AG04450 (cell line): ENCODE results near the gene HACD3. TPM values are rescaled to one million over a fixed set of nuclear protein-coding genes. Genes with fewer than 3 reads are reported as not detected.
"Not testable (repeated sequence)": the region's sequence is repeated elsewhere in the genome, so short reads cannot be mapped to it uniquely, and the experiment has no call there.

Source experiments
- CTCF ChIA-PET: fragments of 300-600, 350-600 bp; formaldehyde crosslinking; extraction: SDS; loops from one replicate; lab custom pipeline; 2022; ENCODE audit warnings: antibody characterized with exemption, inconsistent platforms; lab: Charles Lee
- POLR2A ChIA-PET: fragments of 350-600 bp; formaldehyde crosslinking; extraction: SDS; loops from one replicate; lab custom pipeline; 2021; ENCODE audit warnings: antibody characterized with exemption, inconsistent platforms; lab: Yijun Ruan, JAX
- DNase-seq: peaks from one replicate; pipeline ENCODE4 v3.0.0-alpha.2; 2011; ENCODE audit warnings: low read depth, low spot score
- H3K27ac ChIP-seq: one replicate; pipeline ENCODE4 v1.5.1; 2012; ENCODE audit warnings: low read depth, low read length, control low read depth
- H3K27me3 ChIP-seq: one replicate; pipeline ENCODE4 v1.6.0; 2012; ENCODE audit warnings: low read length; ENCODE audit not compliant: control insufficient read depth, insufficient read depth
- H3K4me3 ChIP-seq: 2 replicates; pipeline ENCODE4 v1.5.1; 2011; ENCODE audit warnings: mild to moderate bottlenecking, low read depth, low read length, control low read depth
- H3K9me3 ChIP-seq: 2 replicates; pipeline ENCODE4 v1.5.1; 2012; ENCODE audit warnings: low read length; ENCODE audit not compliant: control insufficient read depth, insufficient read depth
- CTCF ChIP-seq: IDR thresholded peaks from 2 replicates; pipeline ENCODE4 v1.5.1; 2011; ENCODE audit warnings: low read depth, low read length, control low read depth, inconsistent platforms
- polyA plus RNA-seq: library from polyadenylated mRNA; depleted of rRNA; stranded (reverse); fragments of >200 nt; gene quantifications from 2 replicates; pipeline ENCODE4 v1.2.3, GENCODE V29; 2011

HACD3 gene
- polyA plus RNA-seq, 1 experiment = 130 TPM

- Histone ChIP-seq H3K27ac (no peak overlapping the region), H3K4me3 (no peak overlapping the region), H3K9me3 (no peaks in the 10 kb centered on the region), H3K27me3 (no peaks in the 10 kb centered on the region)
- ChIA-PET POLR2A (no interaction called here), CTCF (interaction anchor here (1.1 kb wide), 1 partner anchor 25 kb away, joined by 3 read pairs; no protein-coding TSS in a partner anchor)
- no peak for TF ChIP-seq CTCF
- no peak for DNase-seq
These were observed 82.9 kb downstream of the HACD3 start for GRCh38 chr15:65612949-65613744.

DNA sequence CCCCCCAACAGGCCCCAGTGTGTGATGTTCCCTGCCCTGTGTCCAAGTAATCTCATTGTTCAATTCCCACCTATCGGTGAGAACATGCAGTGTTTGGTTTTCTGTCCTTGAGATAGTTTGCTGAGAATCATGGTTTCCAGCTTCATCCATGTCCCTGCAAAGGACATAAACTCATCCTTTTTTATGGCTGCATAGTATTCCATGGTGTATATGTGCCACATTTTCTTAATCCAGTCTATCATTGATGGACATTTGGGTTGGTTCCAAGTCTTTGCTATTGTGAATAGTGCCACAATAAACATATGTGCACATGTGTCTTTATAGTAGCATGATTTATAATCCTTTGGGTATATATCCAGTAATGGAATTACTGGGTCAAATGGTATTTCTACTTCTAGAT is 85.6 kb downstream of the HACD3 start:
- DNase-seq, CTCF ChIA-PET, H3K27ac ChIP-seq, POLR2A ChIA-PET, H3K4me3 ChIP-seq, H3K9me3 ChIP-seq, H3K27me3 ChIP-seq: not testable (repeated sequence)

GRCh38 chr15:65618560-65619109 is 88.4 kb downstream of the HACD3 start:
- CTCF ChIA-PET = interaction anchor here (1.5 kb wide), 1 partner anchor 8 kb away, joined by 5 read pairs; the partner anchor contains the start of gene INTS14
- TF ChIP-seq CTCF = no peak

DNA sequence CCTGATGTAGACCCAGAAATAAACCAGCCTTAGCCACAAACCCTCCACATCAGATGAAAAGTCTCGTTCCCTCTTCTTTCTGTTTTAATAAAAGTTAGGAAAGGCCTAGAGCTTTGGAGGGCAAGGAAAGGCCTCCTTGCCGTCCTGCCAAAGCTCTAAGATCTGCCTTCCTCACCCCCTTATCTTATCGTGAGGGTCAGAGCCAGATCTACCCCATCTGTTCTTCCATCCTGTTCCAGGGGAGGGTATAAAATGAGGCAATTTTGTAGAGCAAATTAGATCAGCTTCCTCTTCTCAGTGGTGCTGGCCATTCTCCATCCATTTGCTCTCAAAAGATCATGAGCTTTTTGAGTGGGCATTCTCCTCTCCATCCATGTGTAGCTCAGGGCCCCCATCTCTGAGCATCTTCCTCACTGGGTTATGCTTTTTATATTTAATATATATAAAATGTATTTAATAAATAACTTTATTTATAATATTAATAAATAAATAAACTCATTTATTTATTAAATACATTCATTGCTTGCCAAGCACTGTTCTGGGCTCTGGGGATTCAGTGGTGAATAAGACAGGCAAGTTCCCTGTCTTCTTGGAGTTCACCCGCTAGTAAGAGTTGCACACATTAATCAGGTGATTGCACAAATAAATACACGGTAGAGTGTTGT is 89.5 kb downstream of the HACD3 start:
- DNase-seq = no peak
- H3K27ac ChIP-seq = no peak overlapping the region
- H3K4me3 ChIP-seq = no peak overlapping the region
- no peak for TF ChIP-seq CTCF
- ChIA-PET POLR2A (interaction anchor here (0.7 to 1.3 kb wide), 2 partner anchors 9 to 172 kb away, joined by 3 to 5 read pairs; partner anchors contain the start of gene INTS14), CTCF (interaction anchor here (1.1 to 1.5 kb wide), 2 partner anchors 9 to 19 kb away, joined by 3 to 5 read pairs; partner anchors contain the start of gene INTS14)
- no peaks in the 10 kb centered on the region for H3K27me3 ChIP-seq
- H3K9me3 ChIP-seq = no peaks in the 10 kb centered on the region

More at GRCh38 chr15:65618560-65619109, 88.4 kb downstream of the HACD3 start:
- POLR2A ChIA-PET = interaction anchor here (1.3 kb wide), 1 partner anchor 8 kb away, joined by 5 read pairs; the partner anchor contains the start of gene INTS14
- Histone ChIP-seq H3K27me3 (no peaks in the 10 kb centered on the region), H3K27ac (no peak overlapping the region), H3K4me3 (no peak overlapping the region), H3K9me3 (no peaks in the 10 kb centered on the region)
- no peak for DNase-seq

DNA sequence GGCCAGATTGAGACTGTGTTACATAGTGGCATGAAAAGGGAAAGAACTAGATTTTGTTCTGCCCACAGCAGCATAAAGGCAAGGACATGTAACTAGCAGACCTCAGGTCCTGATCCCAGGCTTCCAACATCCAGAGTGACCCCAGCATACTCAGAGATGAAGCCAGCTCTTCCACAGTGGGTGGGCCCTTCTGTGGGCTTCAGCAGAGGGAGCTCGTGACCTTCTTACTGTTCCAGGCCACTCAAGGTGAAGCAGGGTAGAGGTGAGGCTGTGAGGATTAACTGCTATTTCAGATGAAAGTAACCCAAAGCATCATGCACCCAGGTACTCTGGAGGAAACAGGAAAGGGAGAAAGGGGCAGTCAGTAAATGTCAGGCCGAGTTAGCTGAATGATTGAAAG is 90.6 kb downstream of the HACD3 start:
- no peaks in the 10 kb centered on the region for H3K27me3 ChIP-seq
- no peak overlapping the region for H3K27ac ChIP-seq
- H3K9me3 ChIP-seq = no peaks in the 10 kb centered on the region
- TF ChIP-seq CTCF = no peak
- H3K4me3 ChIP-seq = no peak overlapping the region
- POLR2A ChIA-PET = no interaction called here
- no peak for DNase-seq
- CTCF ChIA-PET = no interaction called here
